ENCODE results near the gene TACR1.

GRCh38 chr2:75133621-75134570 is 65.4 kb downstream of the TACR1 start:
- no peak for TF ChIP-seq SUZ12 (IDR thresholded peaks at IDR 0.05)
- no peak for TF ChIP-seq ARNT (IDR thresholded peaks at IDR 0.05)
- TF ChIP-seq FOXM1 (IDR thresholded peaks at IDR 0.05; ENCODE audit: borderline replicate concordance): no peak
- TF ChIP-seq CTBP1 (IDR thresholded peaks at IDR 0.05; ENCODE audit: borderline replicate concordance): no peak
- TF ChIP-seq FOXK2 (IDR thresholded peaks at IDR 0.05): no peak
- TF ChIP-seq SP1 (IDR thresholded peaks at IDR 0.05): no peak
- no peak for TF ChIP-seq ELF4 (IDR thresholded peaks at IDR 0.05)
- TF ChIP-seq L3MBTL2 (conservative IDR thresholded peaks at IDR 0.05): no peak
- no peak for TF ChIP-seq PKNOX1 (IDR thresholded peaks at IDR 0.05)
- TF ChIP-seq FOXA1 (IDR thresholded peaks at IDR 0.05): no peak
- TF ChIP-seq ZNF384 (IDR thresholded peaks at IDR 0.05): no peak
- TF ChIP-seq TARDBP (IDR thresholded peaks at IDR 0.05): no peak
